ENCODE results near the gene NR2F2. TPM values are rescaled to one million over a fixed set of nuclear protein-coding genes. Genes with fewer than 3 reads are reported as not detected.

The NR2F2 gene
- total RNA-seq, 1 donor from 2014 or later: 12.8 TPM

GRCh38 chr15:96359616-96360521 is 29.4 kb downstream of the NR2F2 start:
- TF ChIP-seq, protein P1, sequence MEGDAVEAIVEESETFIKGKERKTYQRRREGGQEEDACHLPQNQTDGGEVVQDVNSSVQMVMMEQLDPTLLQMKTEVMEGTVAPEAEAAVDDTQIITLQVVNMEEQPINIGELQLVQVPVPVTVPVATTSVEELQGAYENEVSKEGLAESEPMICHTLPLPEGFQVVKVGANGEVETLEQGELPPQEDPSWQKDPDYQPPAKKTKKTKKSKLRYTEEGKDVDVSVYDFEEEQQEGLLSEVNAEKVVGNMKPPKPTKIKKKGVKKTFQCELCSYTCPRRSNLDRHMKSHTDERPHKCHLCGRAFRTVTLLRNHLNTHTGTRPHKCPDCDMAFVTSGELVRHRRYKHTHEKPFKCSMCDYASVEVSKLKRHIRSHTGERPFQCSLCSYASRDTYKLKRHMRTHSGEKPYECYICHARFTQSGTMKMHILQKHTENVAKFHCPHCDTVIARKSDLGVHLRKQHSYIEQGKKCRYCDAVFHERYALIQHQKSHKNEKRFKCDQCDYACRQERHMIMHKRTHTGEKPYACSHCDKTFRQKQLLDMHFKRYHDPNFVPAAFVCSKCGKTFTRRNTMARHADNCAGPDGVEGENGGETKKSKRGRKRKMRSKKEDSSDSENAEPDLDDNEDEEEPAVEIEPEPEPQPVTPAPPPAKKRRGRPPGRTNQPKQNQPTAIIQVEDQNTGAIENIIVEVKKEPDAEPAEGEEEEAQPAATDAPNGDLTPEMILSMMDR (IDR thresholded peaks at IDR 0.05; ENCODE audit: borderline replicate concordance): no peak
- Histone ChIP-seq H3K4me3 (peak overlapping the region; percentile 67), H3K27me3 (ENCODE audit: low read depth) (peaks cover 96% of the 10 kb centered on the region), H3K4me1 (peaks cover 51% of the 10 kb centered on the region), H3K27ac (replicated peaks) (peak overlapping the region; percentile 64), H3K36me3 (no peaks in the 10 kb centered on the region), H3K9me3 (replicated peaks) (no peaks in the 10 kb centered on the region)
- intact Hi-C loops (cut with micrococcal nuclease): no loop called here
- DNase-seq: no peak

DNA sequence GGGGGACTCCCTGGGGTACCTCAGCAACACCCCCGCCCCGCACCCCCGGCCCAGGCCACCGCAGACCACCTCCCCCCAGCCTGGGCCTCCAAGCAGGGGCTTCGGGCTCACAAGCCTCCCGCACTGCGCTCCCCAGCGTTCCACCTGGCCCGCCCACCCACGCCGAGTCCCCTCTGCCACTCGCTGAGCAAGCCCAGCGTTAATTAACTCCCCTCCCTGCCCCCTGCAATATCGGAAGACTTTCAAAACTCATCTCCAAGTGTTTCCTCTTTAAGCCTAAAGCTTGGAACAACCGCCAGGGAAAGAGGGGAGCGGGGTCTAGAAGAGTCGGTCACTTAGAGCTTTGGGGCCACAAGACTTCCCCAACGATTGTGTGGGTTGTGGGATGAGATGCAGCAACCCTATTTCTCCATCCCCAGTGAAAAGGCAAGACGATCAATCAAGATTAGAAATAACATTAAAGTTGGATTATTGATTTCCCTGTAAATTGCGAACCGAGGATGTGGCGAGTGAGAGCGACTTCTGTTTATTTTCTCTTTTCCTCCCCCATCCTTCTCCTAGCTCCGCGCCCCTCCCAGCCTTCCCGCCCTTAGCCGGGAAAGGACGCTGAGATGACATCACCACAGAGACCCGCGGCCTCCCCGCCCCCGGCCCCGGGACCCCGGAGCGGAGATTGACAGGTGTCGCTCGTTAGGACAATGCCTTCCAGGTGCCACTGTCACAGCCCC is 30.2 kb downstream of the NR2F2 start:
- H3K4me3 ChIP-seq: peak overlapping the region; percentile 67
- TF ChIP-seq, protein P1 (IDR thresholded peaks at IDR 0.05; ENCODE audit: borderline replicate concordance): no peak
- peaks cover 96% of the 10 kb centered on the region for H3K27me3 ChIP-seq (ENCODE audit: low read depth)
- intact Hi-C loops (cut with micrococcal nuclease): no loop called here
- H3K4me1 ChIP-seq: peaks cover 44% of the 10 kb centered on the region
- no peak for DNase-seq
- peak overlapping the region; percentile 64 for H3K27ac ChIP-seq (replicated peaks)
- H3K36me3 ChIP-seq: no peaks in the 10 kb centered on the region
- no peaks in the 10 kb centered on the region for H3K9me3 ChIP-seq (replicated peaks)

DNA sequence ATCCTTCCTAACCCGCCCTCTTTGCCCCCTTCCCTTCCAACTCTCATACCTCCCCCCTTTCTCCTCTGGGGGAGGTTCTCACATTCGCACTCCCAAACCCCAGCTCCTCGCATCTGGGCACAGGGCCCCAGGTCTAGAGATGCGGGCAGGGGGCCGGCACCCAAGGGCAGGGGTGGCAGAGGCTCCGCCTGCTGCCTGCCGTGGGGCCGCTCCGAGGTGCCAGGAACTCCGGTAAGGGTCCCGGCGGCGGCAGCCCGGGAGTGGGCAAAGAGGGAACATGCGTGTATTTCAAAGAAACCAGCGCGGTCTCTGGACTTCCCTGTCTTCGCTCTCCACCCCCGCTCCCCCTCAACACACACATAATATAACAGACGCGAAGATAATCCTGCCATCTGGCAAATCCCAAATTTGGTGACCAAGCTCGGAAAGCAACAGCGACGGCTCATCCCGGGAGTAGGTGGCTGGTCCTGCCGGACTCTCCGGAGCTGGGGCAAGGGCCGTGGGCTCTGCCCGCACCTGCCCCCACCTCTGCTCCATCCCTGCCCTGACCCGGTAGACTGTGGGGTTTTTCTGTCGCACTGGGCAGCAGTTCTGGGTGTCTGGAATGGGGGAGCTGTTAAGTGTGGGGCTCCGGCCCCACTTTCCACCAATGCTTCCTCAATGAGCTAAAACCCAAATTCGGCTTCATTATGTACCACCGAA is 31.0 kb downstream of the NR2F2 start:
- Histone ChIP-seq H3K4me1 (peaks cover 42% of the 10 kb centered on the region), H3K27ac (replicated peaks) (no peak overlapping the region), H3K27me3 (ENCODE audit: low read depth) (peaks cover 96% of the 10 kb centered on the region), H3K4me3 (peak overlapping the region; percentile 67), H3K9me3 (replicated peaks) (no peaks in the 10 kb centered on the region), H3K36me3 (no peaks in the 10 kb centered on the region)
- TF ChIP-seq, protein P1 (IDR thresholded peaks at IDR 0.05; ENCODE audit: borderline replicate concordance): no peak
- no peak for DNase-seq
- intact Hi-C loops (cut with micrococcal nuclease): no loop called here

- no peaks in the 10 kb centered on the region for H3K36me3 ChIP-seq
- no peak for DNase-seq
- peaks cover 98% of the 10 kb centered on the region for H3K27me3 ChIP-seq (ENCODE audit: low read depth)
- no peaks in the 10 kb centered on the region for H3K9me3 ChIP-seq (replicated peaks)
- TF ChIP-seq, protein P1 (IDR thresholded peaks at IDR 0.05; ENCODE audit: borderline replicate concordance): no peak
- intact Hi-C loops (cut with micrococcal nuclease): no loop called here
- no peak overlapping the region for H3K27ac ChIP-seq (replicated peaks)
- peaks cover 37% of the 10 kb centered on the region for H3K4me1 ChIP-seq
- no peak overlapping the region for H3K4me3 ChIP-seq
Measured at GRCh38 chr15:96362011-96362754, 31.7 kb downstream of the NR2F2 start.

All from left ventricle myocardium inferior (tissue), 1 donor.